ENCODE measurements around the gene LRRC61.

DNA sequence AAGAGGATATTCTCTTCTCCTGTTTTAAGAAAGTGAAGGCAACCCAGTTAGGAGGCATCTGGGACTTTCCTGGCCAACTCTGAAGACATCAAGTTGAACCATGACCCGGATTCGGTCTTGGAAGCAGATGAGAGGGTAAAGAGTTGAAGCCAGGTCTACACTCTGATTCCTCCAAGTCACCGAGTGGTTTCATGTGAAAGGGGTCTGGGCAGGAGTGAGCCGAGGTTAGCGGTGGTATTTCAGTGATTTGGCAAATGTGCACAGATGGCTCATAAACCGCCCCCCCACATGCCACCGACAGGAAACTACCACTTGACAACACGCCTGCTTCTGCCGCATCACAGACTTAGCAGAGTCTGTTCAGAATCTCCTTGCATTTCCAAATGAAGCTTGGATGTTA, 34.1 kb downstream of the LRRC61 start:
- no peak for TF ChIP-seq POLR2A (IDR thresholded peaks at IDR 0.05; ENCODE audit: low read length)
- TF ChIP-seq GATA1 (IDR thresholded peaks at IDR 0.05; ENCODE audit: low read depth, low read length): no peak
